Left lung (tissue), 10 donors: ENCODE results near the gene ADO. TPM values are rescaled to one million over a fixed set of nuclear protein-coding genes. Genes with fewer than 3 reads are reported as not detected.

Source experiments
- ATAC-seq: fragments of 200-7000 bp; cut with Tn5 transposase; one replicate; pipeline ENCODE4 v1.9.1; 2020; ENCODE audit warnings: moderate library complexity
- DNase-seq, 4 donors: peaks; one replicate each; pipeline ENCODE4 v3.0.0-alpha.2; 2013 to 2020
- H3K27ac ChIP-seq, 2 donors: fragments of 200-600 bp; sonication (generic) in 1 of 2; one replicate each; pipeline versions ENCODE4 v1.5.0 to v1.8.0; 2020 to 2021
- H3K27me3 ChIP-seq, 2 donors: fragments of 200-600 bp; sonication (generic) in 1 of 2; one replicate each; pipeline versions ENCODE4 v1.5.0 to v1.8.0; 2020 to 2021
- H3K36me3 ChIP-seq, 2 donors: fragments of 200-600 bp; sonication (generic) in 1 of 2; one replicate each; pipeline versions ENCODE4 v1.5.0 to v1.8.0; 2020 to 2021
- H3K4me1 ChIP-seq, 2 donors: fragments of 200-600 bp; one replicate each; pipeline ENCODE4 v1.8.0; 2021
- H3K4me3 ChIP-seq, 2 donors: fragments of 200-600 bp; sonication (generic) in 1 of 2; one replicate each; pipeline versions ENCODE4 v1.5.0 to v1.8.0; 2020 to 2021; ENCODE audit warnings: mild to moderate bottlenecking in 1 of 2
- H3K9me3 ChIP-seq, 2 donors: fragments of 200-600 bp; sonication (generic) in 1 of 2; one replicate each; pipeline versions ENCODE4 v1.5.0 to v1.8.0; 2020 to 2021
- CTCF ChIP-seq, 2 donors: fragments of 200-600 bp; sonication (generic) in 1 of 2; IDR thresholded peaks; one replicate each; pipeline versions ENCODE4 v1.5.0 to v1.8.0; 2021; ENCODE audit warnings: antibody characterized with exemption in 2 of 2
- intact Hi-C, 2 donors: fragments of 100-400 bp; cut with DNase I; formaldehyde crosslinking; loops; one replicate each; pipeline versions ENCODE4 v1.11.2 to v1.14.2; 2022
- polyA plus RNA-seq, 6 donors: library from polyadenylated mRNA; unstranded; fragments of 120-200 nt; gene quantifications; one replicate each; pipeline ENCODE4 v1.2.1, GENCODE V29; 2013; ENCODE audit not compliant: insufficient read length in 6 of 6
- total RNA-seq, 2 donors: library from RNA; stranded (reverse); fragmentation: NEBNext Ultra II Directional; extraction: Animal tissue kit (Norgen Biotek cat#: 25700); gene quantifications; one replicate each; pipeline ENCODE4 v1.2.1, GENCODE V29; 2021
- donor health status: DM: no; HTN: yes; CAD: no.
- donor health status: DM: no; HTN: no; CAD: no.

The ADO gene
- total and polyA plus RNA-seq, 8 donors, result 17.0 to 24.1 (median 20.0) TPM

- Histone ChIP-seq H3K4me1 (no peaks in the 10 kb centered on the region), H3K9me3 (no peaks in the 10 kb centered on the region), H3K27me3 (peaks cover 0 to 4% of the 10 kb centered on the region in 2 donors), H3K36me3 (no peaks in the 10 kb centered on the region), H3K4me3 (no peak overlapping the region), H3K27ac (no peak overlapping the region)
- TF ChIP-seq CTCF (IDR thresholded peaks at IDR 0.05), result no peak
- intact Hi-C loops, result no loop called here
- ATAC-seq (no peak), DNase-seq (no peak)
Observed at GRCh38 chr10:62792261-62792660, 12.3 kb upstream of the ADO start.

GRCh38 chr10:62794306-62794705, 10.2 kb upstream of the ADO start:
- Histone ChIP-seq H3K4me1 (no peaks in the 10 kb centered on the region), H3K4me3 (no peak overlapping the region), H3K27ac (no peak overlapping the region), H3K9me3 (no peaks in the 10 kb centered on the region), H3K27me3 (peaks cover 0 to 24% of the 10 kb centered on the region in 2 donors), H3K36me3 (no peaks in the 10 kb centered on the region)
- intact Hi-C loops, result no loop called here
- TF ChIP-seq CTCF (IDR thresholded peaks at IDR 0.05), result no peak
- ATAC-seq (no peak), DNase-seq (no peak)

- ATAC-seq (no peak), DNase-seq (peak in 1 of 4 donors; percentile 69)
- Histone ChIP-seq H3K4me3 (no peak overlapping the region), H3K27me3 (peaks cover 0 to 24% of the 10 kb centered on the region in 2 donors), H3K27ac (no peak overlapping the region), H3K4me1 (no peaks in the 10 kb centered on the region), H3K9me3 (no peaks in the 10 kb centered on the region), H3K36me3 (no peaks in the 10 kb centered on the region)
- intact Hi-C loops, result no loop called here
- no peak for TF ChIP-seq CTCF (IDR thresholded peaks at IDR 0.05)
Observed at GRCh38 chr10:62795100-62795499, 9.4 kb upstream of the ADO start.

- intact Hi-C loops, result no loop called here
- H3K9me3 ChIP-seq, result no peaks in the 10 kb centered on the region
- peaks cover 0 to 28% of the 10 kb centered on the region in 2 donors for H3K27me3 ChIP-seq
- ATAC-seq, result no peak
- no peak overlapping the region for H3K27ac ChIP-seq
- TF ChIP-seq CTCF (IDR thresholded peaks at IDR 0.05), result no peak
- H3K36me3 ChIP-seq, result no peaks in the 10 kb centered on the region
- no peak overlapping the region for H3K4me3 ChIP-seq
- no peak for DNase-seq
- H3K4me1 ChIP-seq, result no peaks in the 10 kb centered on the region
Observed at GRCh38 chr10:62795762-62796161, 8.8 kb upstream of the ADO start.

- H3K9me3 ChIP-seq, result no peaks in the 10 kb centered on the region
- H3K4me1 ChIP-seq, result no peaks in the 10 kb centered on the region
- H3K27ac ChIP-seq, result no peak overlapping the region
- no peak for TF ChIP-seq CTCF (IDR thresholded peaks at IDR 0.05)
- DNase-seq (no peak), ATAC-seq (no peak)
- H3K4me3 ChIP-seq, result no peak overlapping the region
- intact Hi-C loops, result no loop called here
- H3K27me3 ChIP-seq, result peaks cover 0 to 28% of the 10 kb centered on the region in 2 donors
- no peaks in the 10 kb centered on the region for H3K36me3 ChIP-seq
Observed at GRCh38 chr10:62796896-62797295, 7.6 kb upstream of the ADO start.
